ENCODE results near the gene TMC5.
"Not testable (repeated sequence)": the region's sequence is repeated elsewhere in the genome, so short reads cannot be mapped to it uniquely, and the experiment has no call there.

The TMC5 gene

GRCh38 chr16:19417640-19418039, at the start of gene TMC5:
Gene TMC5 (plus strand): TSS chr16:19417883. CDS start chr16:19440039, 22,156 bp downstream.
- no peak for DNase-seq

GRCh38 chr16:19372541-19372940, 45.1 kb upstream of the TMC5 start:
- not testable (repeated sequence) for DNase-seq

- no peak for DNase-seq
These were observed 43.3 kb upstream of the TMC5 start for GRCh38 chr16:19374402-19374801.

GRCh38 chr16:19375561-19376158, 42.0 kb upstream of the TMC5 start:
- DNase-seq: peak; percentile 39 to 58

GRCh38 chr16:19377864-19378263, 39.8 kb upstream of the TMC5 start:
- no peak for DNase-seq

GRCh38 chr16:19378511-19378910, 39.2 kb upstream of the TMC5 start:
- DNase-seq: no peak

GRCh38 chr16:19379838-19380237, 37.8 kb upstream of the TMC5 start:
- DNase-seq: no peak

GRCh38 chr16:19380328-19380727, 37.4 kb upstream of the TMC5 start:
- DNase-seq: no peak

- DNase-seq: no peak
These were observed 35.4 kb upstream of the TMC5 start for GRCh38 chr16:19382084-19382801.

GRCh38 chr16:19382887-19383816, 34.5 kb upstream of the TMC5 start:
- DNase-seq: no peak

- no peak for DNase-seq
These were observed 33.0 kb upstream of the TMC5 start for GRCh38 chr16:19384656-19385055.

GRCh38 chr16:19386525-19386924, 31.2 kb upstream of the TMC5 start:
- DNase-seq: no peak

GRCh38 chr16:19389246-19389645, 28.4 kb upstream of the TMC5 start:
- DNase-seq: peak; percentile 46 to 65

- not testable (repeated sequence) for DNase-seq
These were observed 26.4 kb upstream of the TMC5 start for GRCh38 chr16:19391185-19391776.

GRCh38 chr16:19392352-19392751, 25.3 kb upstream of the TMC5 start:
- DNase-seq: no peak

GRCh38 chr16:19393226-19394111, 24.2 kb upstream of the TMC5 start:
- no peak for DNase-seq

GRCh38 chr16:19395646-19396267, 21.9 kb upstream of the TMC5 start:
- not testable (repeated sequence) for DNase-seq

GRCh38 chr16:19396555-19397011, 21.1 kb upstream of the TMC5 start:
- DNase-seq: peak in 1 of 2 experiments; percentile 61

- DNase-seq: not testable (repeated sequence)
These were observed 20.3 kb upstream of the TMC5 start for GRCh38 chr16:19397373-19397772.

GRCh38 chr16:19400711-19401110, 17.0 kb upstream of the TMC5 start:
- DNase-seq: no peak

GRCh38 chr16:19406891-19407491, 10.7 kb upstream of the TMC5 start:
- DNase-seq: no peak

All from NCI-H1930 (cell line).